A673 (cell line): ENCODE results near the gene LRRC8C. TPM values are rescaled to one million over a fixed set of nuclear protein-coding genes. Genes with fewer than 3 reads are reported as not detected.

Experiments used
- BruUV-seq: library from RNA; stranded (reverse); fragments of 400-500 nt; replicated peaks from 2 replicates; lab custom pipeline; 2021; lab: Mats Ljungman, UMichigan
- CTCF ChIA-PET: fragments of 300-600 bp; sonication (Branson Sonifier 250); formaldehyde crosslinking; loops from one replicate; lab custom pipeline; 2022; ENCODE audit warnings: antibody characterized with exemption; lab: Charles Lee
- POLR2A ChIA-PET: fragments of 300-600 bp; sonication (Branson Sonifier 250); formaldehyde crosslinking; loops from one replicate; lab custom pipeline; 2022; ENCODE audit warnings: antibody characterized with exemption; ENCODE audit not compliant: low non-redundant PET; lab: Charles Lee
- DNase-seq: peaks from one replicate; pipeline ENCODE4 v3.0.0-alpha.2; 2015; ENCODE audit warnings: low spot score
- H3K27ac ChIP-seq: fragments of 200-600 bp; sonication (generic); 2 replicates; pipeline ENCODE4 v1.5.1; 2016; ENCODE audit warnings: mixed run types, low read depth, mild to moderate bottlenecking, mixed read lengths, antibody characterized with exemption, low read length; ENCODE audit not compliant: poor library complexity, severe bottlenecking
- H3K27me3 ChIP-seq: fragments of 200-600 bp; sonication (generic); replicated peaks from 2 replicates; pipeline ENCODE4 v1.6.1; 2017; ENCODE audit warnings: mixed run types, low read depth, mild to moderate bottlenecking, mixed read lengths, antibody characterized with exemption, low read length; ENCODE audit not compliant: insufficient read depth, poor library complexity
- H3K36me3 ChIP-seq: fragments of 200-600 bp; sonication (generic); 2 replicates; pipeline ENCODE4 v1.6.1; 2016; ENCODE audit warnings: mixed run types, mild to moderate bottlenecking, mixed read lengths, antibody characterized with exemption, low read length; ENCODE audit not compliant: insufficient read depth, poor library complexity, severe bottlenecking
- H3K4me1 ChIP-seq: fragments of 200-600 bp; sonication (generic); 2 replicates; pipeline ENCODE4 v1.6.1; 2017; ENCODE audit warnings: mixed run types, mild to moderate bottlenecking, mixed read lengths, antibody characterized with exemption, low read length; ENCODE audit not compliant: insufficient read depth, poor library complexity, severe bottlenecking
- H3K4me3 ChIP-seq: fragments of 200-600 bp; sonication (generic); 2 replicates; pipeline ENCODE4 v1.5.1; 2016; ENCODE audit warnings: low read depth, mixed run types, mild to moderate bottlenecking, mixed read lengths, low read length; ENCODE audit not compliant: poor library complexity, severe bottlenecking
- H3K9me3 ChIP-seq: fragments of 200-600 bp; sonication (generic); 2 replicates; pipeline ENCODE4 v1.6.1; 2016; ENCODE audit warnings: mixed run types, low read depth, mild to moderate bottlenecking, mixed read lengths, antibody characterized with exemption, low read length; ENCODE audit not compliant: poor library complexity, severe bottlenecking
- EZH2 ChIP-seq: fragments of 200-600 bp; sonication (generic); IDR thresholded peaks from 2 replicates; pipeline ENCODE4 v1.6.1; 2017; ENCODE audit warnings: borderline replicate concordance, low read depth, mild to moderate bottlenecking, mixed read lengths, antibody characterized with exemption, low read length; ENCODE audit not compliant: poor library complexity, severe bottlenecking
- intact Hi-C: fragments of 100-400 bp; cut with micrococcal nuclease; formaldehyde crosslinking; loops from one replicate; pipeline ENCODE4 v1.10.0; 2022; ENCODE audit not compliant: unreplicated experiment
- total RNA-seq: library from RNA; stranded (reverse); gene quantifications from 2 replicates; pipeline ENCODE4 v1.2.3, GENCODE V29; 2021
- TF ChIP-seq, protein P1 (sequence below): fragments of 300-800, 200-600 bp; sonication (generic); conservative IDR thresholded peaks from 2 replicates; pipeline ENCODE4 v1.5.1; 2017; ENCODE audit warnings: low read depth, mild to moderate bottlenecking, antibody characterized with exemption, low read length, moderate library complexity, mixed read lengths

Gene LRRC8C
- total RNA-seq, 1 experiment from 2014 or later: 6.9 TPM

DNA sequence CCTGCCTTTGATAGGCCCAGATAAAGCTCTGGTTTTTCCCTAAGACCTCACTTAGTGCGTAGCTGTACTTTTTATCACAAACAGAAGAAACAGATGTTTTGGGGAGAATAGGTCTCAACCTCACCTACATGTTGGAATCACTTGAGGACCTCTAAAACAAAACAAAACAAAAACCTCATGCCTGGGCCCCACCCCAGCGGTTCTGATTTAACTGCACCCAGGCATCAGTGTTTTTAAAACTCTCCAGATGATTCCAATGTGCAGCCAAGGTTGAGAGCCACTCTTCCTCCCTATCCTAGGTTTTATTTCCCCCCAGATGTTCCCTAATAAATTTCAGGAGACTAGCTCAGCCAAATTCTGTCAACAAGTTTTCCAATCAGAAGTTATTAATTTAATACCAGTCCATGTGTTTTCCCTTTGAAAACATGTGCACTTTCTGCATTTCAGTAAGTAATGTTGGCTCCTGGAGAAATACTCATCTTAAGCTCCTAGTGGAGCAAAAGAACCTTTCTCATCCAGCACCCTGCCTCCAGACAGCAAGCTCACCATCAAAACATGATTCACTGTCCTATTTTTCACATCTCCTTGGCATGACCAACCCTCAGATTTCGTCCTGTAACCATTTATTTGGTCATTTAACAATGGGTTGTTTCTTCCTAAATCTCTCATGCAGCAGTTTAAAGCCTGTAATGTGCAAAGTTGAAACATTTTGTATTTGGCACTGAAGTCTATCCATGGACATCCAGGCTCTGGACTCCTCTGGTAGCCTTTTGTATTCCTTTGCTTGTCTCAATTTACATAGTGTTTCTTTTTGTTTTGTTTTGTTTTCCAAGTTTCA, 27.5 kb downstream of the LRRC8C start:
- intact Hi-C loops: no loop called here
- BruUV-seq: no TSS peak
- no peak for DNase-seq

DNA sequence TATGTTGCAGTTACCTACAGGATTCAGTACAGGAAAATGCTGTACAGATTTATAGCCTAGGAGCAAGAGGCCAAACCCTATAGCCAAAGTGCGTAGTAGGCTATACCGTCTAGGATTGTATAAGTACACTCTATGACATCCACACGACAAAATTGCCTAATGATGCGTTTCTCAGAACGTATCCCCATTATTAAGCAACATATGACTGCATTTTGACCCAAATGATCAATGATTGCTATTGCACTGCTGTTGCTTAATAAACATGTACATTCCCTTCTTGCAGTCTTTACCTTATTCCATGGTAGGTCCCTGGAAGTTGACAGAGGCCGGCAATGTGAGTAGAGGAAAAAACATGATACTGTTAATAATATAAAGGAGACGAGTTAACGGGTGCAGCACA, 33.0 kb downstream of the LRRC8C start:
- Histone ChIP-seq H3K9me3 (peaks cover 8% of the 10 kb centered on the region), H3K27me3 (no peaks in the 10 kb centered on the region), H3K36me3 (no peaks in the 10 kb centered on the region), H3K27ac (no peak overlapping the region), H3K4me3 (no peak overlapping the region), H3K4me1 (peaks cover 5% of the 10 kb centered on the region)
- no peak for TF ChIP-seq EZH2
- TF ChIP-seq, protein P1, sequence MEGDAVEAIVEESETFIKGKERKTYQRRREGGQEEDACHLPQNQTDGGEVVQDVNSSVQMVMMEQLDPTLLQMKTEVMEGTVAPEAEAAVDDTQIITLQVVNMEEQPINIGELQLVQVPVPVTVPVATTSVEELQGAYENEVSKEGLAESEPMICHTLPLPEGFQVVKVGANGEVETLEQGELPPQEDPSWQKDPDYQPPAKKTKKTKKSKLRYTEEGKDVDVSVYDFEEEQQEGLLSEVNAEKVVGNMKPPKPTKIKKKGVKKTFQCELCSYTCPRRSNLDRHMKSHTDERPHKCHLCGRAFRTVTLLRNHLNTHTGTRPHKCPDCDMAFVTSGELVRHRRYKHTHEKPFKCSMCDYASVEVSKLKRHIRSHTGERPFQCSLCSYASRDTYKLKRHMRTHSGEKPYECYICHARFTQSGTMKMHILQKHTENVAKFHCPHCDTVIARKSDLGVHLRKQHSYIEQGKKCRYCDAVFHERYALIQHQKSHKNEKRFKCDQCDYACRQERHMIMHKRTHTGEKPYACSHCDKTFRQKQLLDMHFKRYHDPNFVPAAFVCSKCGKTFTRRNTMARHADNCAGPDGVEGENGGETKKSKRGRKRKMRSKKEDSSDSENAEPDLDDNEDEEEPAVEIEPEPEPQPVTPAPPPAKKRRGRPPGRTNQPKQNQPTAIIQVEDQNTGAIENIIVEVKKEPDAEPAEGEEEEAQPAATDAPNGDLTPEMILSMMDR: no peak
- ChIA-PET CTCF (no interaction called here), POLR2A (no interaction called here)
- intact Hi-C loops: no loop called here
- no TSS peak for BruUV-seq
- no peak for DNase-seq

More for the DNA sequence above, 27.5 kb downstream of the LRRC8C start:
- Histone ChIP-seq H3K27me3 (no peaks in the 10 kb centered on the region), H3K4me3 (no peak overlapping the region), H3K4me1 (peaks cover 5% of the 10 kb centered on the region), H3K9me3 (peaks cover 8% of the 10 kb centered on the region), H3K27ac (no peak overlapping the region), H3K36me3 (no peaks in the 10 kb centered on the region)
- CTCF ChIA-PET: no interaction called here
- TF ChIP-seq EZH2: no peak
- TF ChIP-seq, protein P1: no peak
- POLR2A ChIA-PET: no interaction called here

DNA sequence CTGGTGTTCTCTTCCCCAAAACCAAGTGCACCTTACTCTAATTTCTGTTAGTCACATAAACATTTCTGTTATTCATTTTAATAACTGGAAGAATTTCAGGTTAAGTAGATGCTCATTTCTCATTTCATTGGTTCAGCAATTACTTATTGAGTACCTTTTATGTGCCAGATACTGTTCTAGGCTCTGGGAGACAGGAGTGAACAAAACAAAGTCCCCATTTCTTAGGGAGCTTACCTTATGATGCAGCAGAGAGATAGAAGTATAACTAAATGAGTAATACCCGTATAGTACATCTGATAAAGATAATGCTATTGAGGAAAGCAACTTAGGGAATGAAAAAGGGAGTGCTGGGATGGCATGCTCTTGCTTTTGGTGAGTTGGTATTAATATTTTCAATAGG, 33.7 kb downstream of the LRRC8C start:
- Histone ChIP-seq H3K4me1 (peaks cover under 1% of the 10 kb centered on the region), H3K9me3 (peaks cover 8% of the 10 kb centered on the region), H3K4me3 (no peak overlapping the region), H3K27ac (no peak overlapping the region), H3K27me3 (no peaks in the 10 kb centered on the region), H3K36me3 (no peaks in the 10 kb centered on the region)
- ChIA-PET CTCF (no interaction called here), POLR2A (no interaction called here)
- BruUV-seq: no TSS peak
- TF ChIP-seq, protein P1: no peak
- TF ChIP-seq EZH2: no peak
- no peak for DNase-seq
- intact Hi-C loops: no loop called here
